Smooth muscle cell (in vitro differentiated cells): Measurements from ENCODE around the gene KCNQ4. TPM values are rescaled to one million over a fixed set of nuclear protein-coding genes. Genes with fewer than 3 reads are reported as not detected.

ENCODE experiments used
- DNase-seq: peaks from one replicate; lab custom pipeline; 2025; ENCODE audit not compliant: unreplicated experiment; lab: John Stamatoyannopoulos, UW
- H2AFZ ChIP-seq: fragments of 200-600 bp; sonication (generic); 2 replicates; pipeline ENCODE4 v1.6.0; 2016; ENCODE audit warnings: antibody characterized with exemption, low read depth, mild to moderate bottlenecking
- H3F3A ChIP-seq: fragments of 200-600 bp; sonication (generic); 2 replicates; pipeline ENCODE4 v1.6.0; 2017; ENCODE audit warnings: antibody characterized with exemption, low read depth
- H3K27ac ChIP-seq: fragments of 200-600 bp; sonication (generic); 2 replicates; pipeline ENCODE4 v1.5.1; 2016; ENCODE audit warnings: low read depth, mild to moderate bottlenecking
- H3K27me3 ChIP-seq: fragments of 200-600 bp; sonication (generic); 2 replicates; pipeline ENCODE4 v1.6.1; 2016; ENCODE audit warnings: low read depth, mild to moderate bottlenecking
- H3K36me3 ChIP-seq: fragments of 200-600 bp; sonication (generic); 2 replicates; pipeline ENCODE4 v1.5.1; 2016; ENCODE audit warnings: low read depth
- H3K4me1 ChIP-seq: fragments of 200-600 bp; sonication (generic); 2 replicates; pipeline ENCODE4 v1.5.1; 2016; ENCODE audit warnings: low read depth
- H3K4me2 ChIP-seq: fragments of 200-600 bp; sonication (generic); 2 replicates; pipeline ENCODE4 v1.6.0; 2016; ENCODE audit warnings: mild to moderate bottlenecking
- H3K4me3 ChIP-seq: fragments of 200-600 bp; sonication (generic); 2 replicates; pipeline ENCODE4 v1.5.1; 2016; ENCODE audit warnings: mild to moderate bottlenecking
- H3K79me2 ChIP-seq: fragments of 200-600 bp; sonication (generic); 2 replicates; pipeline ENCODE4 v1.6.0; 2016; ENCODE audit warnings: low read depth, mild to moderate bottlenecking
- H3K9ac ChIP-seq: fragments of 200-600 bp; sonication (generic); 2 replicates; pipeline ENCODE4 v1.6.0; 2016; ENCODE audit warnings: low read depth
- H3K9me3 ChIP-seq: fragments of 200-600 bp; sonication (generic); replicated peaks from 2 replicates; pipeline ENCODE4 v1.5.1; 2016; ENCODE audit warnings: low read depth
- H4K20me1 ChIP-seq: fragments of 200-600 bp; sonication (generic); 2 replicates; pipeline ENCODE4 v1.6.0; 2016; ENCODE audit warnings: low read depth
- CTCF ChIP-seq: fragments of 200-600 bp; sonication (generic); IDR thresholded peaks from 2 replicates; pipeline ENCODE4 v1.5.1; 2017; ENCODE audit warnings: borderline replicate concordance, mild to moderate bottlenecking, antibody characterized with exemption; ENCODE audit not compliant: insufficient read depth, poor library complexity, severe bottlenecking
- WGBS: methylation state at CpG from one replicate; pipeline ENCODE4 v1.1.7; 2016; ENCODE audit warnings: low lambda C conversion rate; 5-methylcytosine and 5-hydroxymethylcytosine counted together
- polyA plus RNA-seq: library from polyadenylated mRNA; unstranded; fragments of >200 nt; fragmentation: Nextera tagmentation; extraction: Ambion mirVana; gene quantifications from 2 replicates; pipeline ENCODE4 v1.2.1, GENCODE V29; 2016
- total RNA-seq: library from RNA; depleted of rRNA; stranded (reverse); fragments of >200 nt; gene quantifications from 2 replicates; pipeline ENCODE4 v1.2.3, GENCODE V29; 2014

The KCNQ4 gene
- total and polyA plus RNA-seq, 2 experiments from 2014 or later = 0.06 TPM; not detected in 1

- H3K9me3 ChIP-seq = no peaks in the 10 kb centered on the region
- no peak overlapping the region for H3K4me2 ChIP-seq
- WGBS = 97% methylated on average over 7 of the region's 7 CpGs
- no peaks in the 10 kb centered on the region for H3K36me3 ChIP-seq
- H4K20me1 ChIP-seq = no peaks in the 10 kb centered on the region
- H3K4me1 ChIP-seq = no peaks in the 10 kb centered on the region
- no peak for DNase-seq
- H3F3A ChIP-seq = no peaks in the 10 kb centered on the region
- no peaks in the 10 kb centered on the region for H3K27me3 ChIP-seq
- no peak overlapping the region for H2AFZ ChIP-seq
- TF ChIP-seq CTCF = no peak
- H3K79me2 ChIP-seq = no peaks in the 10 kb centered on the region
- H3K4me3 ChIP-seq = no peak overlapping the region
- no peak overlapping the region for H3K27ac ChIP-seq
- H3K9ac ChIP-seq = no peak overlapping the region
Measured at GRCh38 chr1:40841602-40842001, 58.0 kb downstream of the KCNQ4 start.

- no peak for TF ChIP-seq CTCF
- Histone ChIP-seq H4K20me1 (no peaks in the 10 kb centered on the region), H2AFZ (no peak overlapping the region), H3K36me3 (no peaks in the 10 kb centered on the region), H3K4me3 (no peak overlapping the region), H3K27me3 (no peaks in the 10 kb centered on the region), H3K9ac (no peak overlapping the region), H3K9me3 (no peaks in the 10 kb centered on the region), H3K27ac (no peak overlapping the region), H3K4me1 (no peaks in the 10 kb centered on the region), H3K4me2 (no peak overlapping the region), H3F3A (no peaks in the 10 kb centered on the region), H3K79me2 (no peaks in the 10 kb centered on the region)
- WGBS = 75% methylated on average over 4 of the region's 4 CpGs
- DNase-seq = no peak
Measured at GRCh38 chr1:40842207-40842606, 58.6 kb downstream of the KCNQ4 start.

GRCh38 chr1:40842691-40843090, 59.1 kb downstream of the KCNQ4 start:
- DNase-seq = no peak
- no peak overlapping the region for H2AFZ ChIP-seq
- H3K27me3 ChIP-seq = no peaks in the 10 kb centered on the region
- no peaks in the 10 kb centered on the region for H3K79me2 ChIP-seq
- H3K9me3 ChIP-seq = no peaks in the 10 kb centered on the region
- H3K4me1 ChIP-seq = no peaks in the 10 kb centered on the region
- no peaks in the 10 kb centered on the region for H3K36me3 ChIP-seq
- H4K20me1 ChIP-seq = no peaks in the 10 kb centered on the region
- no peak overlapping the region for H3K9ac ChIP-seq
- no peaks in the 10 kb centered on the region for H3F3A ChIP-seq
- H3K4me3 ChIP-seq = no peak overlapping the region
- H3K4me2 ChIP-seq = no peak overlapping the region
- no peak overlapping the region for H3K27ac ChIP-seq
- 98% methylated on average over 3 of the region's 3 CpGs for WGBS
- TF ChIP-seq CTCF = no peak

GRCh38 chr1:40844079-40844478, 60.5 kb downstream of the KCNQ4 start:
- DNase-seq = no peak
- 75% methylated on average over 5 of the region's 5 CpGs for WGBS
- no peaks in the 10 kb centered on the region for H3K36me3 ChIP-seq
- no peaks in the 10 kb centered on the region for H3K9me3 ChIP-seq
- H3F3A ChIP-seq = no peaks in the 10 kb centered on the region
- H3K79me2 ChIP-seq = no peaks in the 10 kb centered on the region
- H3K27ac ChIP-seq = no peak overlapping the region
- no peak overlapping the region for H3K9ac ChIP-seq
- H2AFZ ChIP-seq = no peak overlapping the region
- H3K27me3 ChIP-seq = no peaks in the 10 kb centered on the region
- H3K4me3 ChIP-seq = no peak overlapping the region
- no peak overlapping the region for H3K4me2 ChIP-seq
- no peaks in the 10 kb centered on the region for H3K4me1 ChIP-seq
- no peak for TF ChIP-seq CTCF
- no peaks in the 10 kb centered on the region for H4K20me1 ChIP-seq
